ENCODE data around the gene DOLPP1.

Gene DOLPP1

DNA sequence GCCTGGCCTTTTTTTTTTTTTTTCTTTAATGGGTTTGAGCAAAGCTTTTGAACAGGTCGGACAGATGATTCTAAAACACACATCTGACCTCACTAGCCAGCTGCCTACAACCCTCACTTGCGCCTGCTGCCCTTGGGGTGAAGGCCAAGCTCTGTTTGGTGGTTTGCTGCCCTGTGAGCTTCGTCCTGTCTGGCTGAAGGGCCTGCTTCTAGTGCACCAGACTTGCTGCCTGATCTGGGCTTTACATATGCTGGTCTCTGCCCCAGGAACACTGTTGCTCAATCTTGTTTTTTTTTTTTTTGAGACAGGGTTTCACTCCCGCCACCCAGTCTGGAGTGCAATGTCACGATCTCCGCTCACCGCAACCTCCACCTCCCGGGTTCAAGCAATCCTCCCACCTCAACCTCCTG lies 16.4 kb upstream of the DOLPP1 start:
- DNase-seq (ENCODE audit: low read depth in 2 of 2): no peak

GRCh38 chr9:129068110-129068509 lies 12.8 kb upstream of the DOLPP1 start:
- no peak for DNase-seq (ENCODE audit: low read depth in 2 of 2)

- DNase-seq (ENCODE audit: low read depth in 2 of 2): no peak
These were observed 11.7 kb upstream of the DOLPP1 start for GRCh38 chr9:129068990-129069861.

DNA sequence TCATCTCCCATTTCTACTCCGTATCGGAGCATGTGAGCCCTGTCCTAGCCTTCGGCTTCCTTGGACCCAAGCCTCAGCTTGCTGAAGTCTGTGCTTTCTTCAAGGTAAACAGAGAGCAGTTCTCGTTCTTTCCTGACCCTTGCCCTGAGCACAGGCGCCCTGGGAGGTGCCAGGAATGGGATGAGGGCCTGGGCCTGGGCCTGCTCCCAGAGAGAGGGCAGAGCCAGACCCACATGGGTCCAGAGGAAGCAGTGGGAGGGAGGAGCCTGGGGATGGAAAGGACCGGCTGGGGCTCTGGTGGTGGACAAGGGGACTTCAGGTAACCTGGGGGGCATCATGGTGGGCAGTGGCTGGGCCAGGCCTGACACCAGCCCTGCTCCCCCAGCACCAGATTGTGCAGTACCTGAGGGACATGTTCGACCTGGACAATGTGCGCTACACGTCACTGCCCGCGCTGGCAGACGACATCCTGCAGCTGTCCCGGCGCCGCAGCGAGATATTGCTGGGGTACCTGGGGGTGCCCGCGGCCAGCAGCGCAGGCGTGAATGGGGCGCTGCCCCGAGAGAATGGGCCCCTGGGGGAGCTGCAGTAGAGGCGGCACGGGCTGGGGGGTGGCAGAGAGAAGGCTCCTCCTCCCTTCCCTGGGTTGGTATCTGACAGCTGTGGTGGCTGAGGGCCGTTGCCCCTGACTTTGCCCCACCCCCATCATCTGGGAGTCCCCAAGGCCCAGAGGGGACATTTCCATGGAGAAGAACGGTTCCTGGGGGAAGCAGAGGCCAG lies 10.9 kb upstream of the DOLPP1 start:
- no peak for DNase-seq (ENCODE audit: low read depth in 2 of 2)

DNA sequence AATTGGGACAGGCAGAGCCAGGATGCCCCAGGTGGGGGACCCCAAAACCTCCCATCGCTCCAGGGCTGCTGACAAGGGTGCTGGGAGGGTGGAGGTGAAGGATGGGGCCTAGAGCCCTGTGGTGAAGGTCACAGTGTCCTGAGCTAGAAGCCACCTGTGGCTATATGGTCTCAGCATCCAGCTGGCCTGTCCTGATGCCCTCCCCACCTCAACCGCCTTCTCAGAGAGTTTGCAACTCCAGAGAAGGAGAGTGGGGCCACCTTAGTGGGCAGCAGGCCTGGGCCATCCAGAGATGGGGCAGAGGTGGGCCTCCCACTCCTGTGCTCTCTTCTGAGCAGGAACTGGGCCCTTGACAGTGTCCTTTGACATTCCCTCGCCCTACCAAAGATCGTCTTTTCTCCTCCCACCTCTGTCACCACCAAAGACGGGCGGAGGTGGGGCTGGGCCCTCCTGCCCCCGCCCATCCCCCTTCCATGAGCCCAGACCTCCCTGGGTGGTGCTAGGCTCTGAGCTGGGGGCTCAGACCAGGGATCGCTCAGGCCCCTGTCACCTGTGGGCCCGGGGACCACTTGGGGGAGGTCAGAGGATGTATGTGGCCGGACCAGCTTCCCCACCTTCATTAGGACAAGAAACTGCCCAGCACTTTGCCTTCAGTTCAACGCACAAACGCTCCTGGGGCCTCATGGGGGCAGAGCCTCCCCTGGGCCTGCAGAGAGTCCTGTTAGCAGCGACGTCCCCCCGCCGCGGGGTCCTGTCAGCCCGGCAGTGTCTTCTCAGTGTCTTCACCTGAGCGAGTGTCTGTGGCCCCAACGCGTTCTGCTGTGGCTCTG lies 10.0 kb upstream of the DOLPP1 start:
- no peak for DNase-seq (ENCODE audit: low read depth in 2 of 2)

GRCh38 chr9:129071526-129072126 lies 9.3 kb upstream of the DOLPP1 start:
- DNase-seq (ENCODE audit: low read depth in 2 of 2): no peak

- DNase-seq (ENCODE audit: low read depth in 2 of 2): no peak
These were observed 8.7 kb upstream of the DOLPP1 start for GRCh38 chr9:129072171-129072570.

DNA sequence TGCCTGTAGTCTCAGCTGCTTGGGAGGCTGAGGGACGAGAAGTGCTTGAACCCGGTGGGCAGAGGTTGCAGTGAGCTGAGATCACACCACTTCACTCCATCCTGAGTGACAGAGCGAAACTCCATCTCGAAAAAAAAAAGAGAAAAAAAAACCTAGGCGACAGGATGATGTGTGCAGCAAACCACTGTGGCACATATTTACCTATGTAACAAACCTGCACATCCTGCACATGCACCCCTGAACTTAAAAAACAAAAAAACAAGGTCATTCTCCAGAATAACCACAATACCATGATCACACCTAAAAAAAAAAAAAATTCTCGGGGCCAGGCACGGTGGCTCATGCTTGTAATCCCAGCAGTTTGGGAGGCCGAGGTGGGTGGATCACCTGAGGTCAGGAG lies 7.5 kb upstream of the DOLPP1 start:
- no peak for DNase-seq (ENCODE audit: low read depth in 2 of 2)

- no peak for DNase-seq (ENCODE audit: low read depth in 2 of 2)
These were observed 6.8 kb upstream of the DOLPP1 start for GRCh38 chr9:129074106-129074505.

DNA sequence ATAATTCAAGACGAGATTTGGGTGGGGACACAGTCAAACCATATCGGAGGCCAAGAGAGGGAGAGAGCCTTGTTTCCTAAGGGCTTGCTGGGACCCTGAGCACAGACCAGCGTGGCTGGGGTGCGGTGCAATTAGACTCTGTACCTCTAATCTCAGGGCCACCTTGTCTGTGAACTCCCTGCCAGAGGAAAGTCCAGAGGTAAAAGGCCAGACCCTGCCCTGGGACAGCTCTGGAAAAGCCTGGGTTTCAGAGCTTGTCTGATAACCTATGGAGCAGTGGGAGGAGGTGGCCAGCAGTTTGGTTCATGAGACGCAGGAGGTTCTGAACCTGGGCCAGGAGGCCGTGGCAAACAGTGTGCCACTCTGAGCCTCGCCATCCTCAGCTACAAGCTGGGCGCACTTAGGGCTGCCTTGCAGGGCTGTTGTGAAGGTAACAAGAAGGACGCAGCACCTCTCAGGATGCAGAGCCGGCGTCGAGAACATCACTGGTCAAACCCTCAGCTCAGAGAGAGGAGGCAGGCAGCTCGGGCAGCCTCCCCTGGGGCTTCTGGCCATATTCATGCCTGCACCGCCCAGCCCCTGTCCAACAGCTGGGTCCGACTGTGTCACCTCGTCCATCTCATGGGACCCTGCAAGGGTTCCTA lies 4.8 kb upstream of the DOLPP1 start:
- DNase-seq (ENCODE audit: low read depth in 2 of 2): no peak

DNA sequence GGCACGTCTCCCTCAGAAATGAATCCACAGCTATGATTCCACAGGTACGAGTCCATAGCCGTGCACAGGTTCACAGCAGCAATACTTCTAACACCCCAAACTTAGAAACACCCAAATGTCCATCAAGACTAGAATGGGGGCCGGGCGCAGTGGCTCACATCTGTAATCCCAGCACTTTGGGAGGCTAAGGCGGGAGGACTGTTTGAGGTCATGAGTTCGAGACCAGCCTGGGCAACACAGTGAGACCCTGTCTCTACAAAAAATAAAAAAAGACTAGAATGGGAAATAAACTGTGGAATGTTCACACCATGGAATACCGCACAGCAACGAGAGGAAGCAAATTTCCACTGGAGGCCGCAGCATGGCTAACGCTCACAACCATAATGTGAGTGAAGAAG lies 4.3 kb upstream of the DOLPP1 start:
- DNase-seq (ENCODE audit: low read depth in 2 of 2): no peak

DNA sequence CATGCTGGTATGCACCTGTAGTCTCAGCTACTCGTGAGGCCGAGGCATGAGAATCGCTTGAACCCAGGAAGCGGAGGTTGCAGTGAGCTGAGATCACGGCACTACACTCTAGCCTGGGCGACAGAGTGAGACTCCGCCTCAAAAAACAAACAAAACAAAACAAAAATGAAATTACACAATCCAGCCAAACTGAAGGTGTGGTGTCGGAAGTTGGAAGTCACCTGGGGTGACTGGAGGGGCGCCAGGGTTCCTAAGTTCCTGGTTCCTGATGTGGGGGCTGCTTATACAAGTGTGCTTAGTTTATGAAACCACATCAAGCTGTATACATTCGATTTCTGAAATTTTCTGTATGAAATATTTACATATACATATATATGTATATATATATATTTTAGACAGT lies 3.7 kb upstream of the DOLPP1 start:
- no peak for DNase-seq (ENCODE audit: low read depth in 2 of 2)

DNA sequence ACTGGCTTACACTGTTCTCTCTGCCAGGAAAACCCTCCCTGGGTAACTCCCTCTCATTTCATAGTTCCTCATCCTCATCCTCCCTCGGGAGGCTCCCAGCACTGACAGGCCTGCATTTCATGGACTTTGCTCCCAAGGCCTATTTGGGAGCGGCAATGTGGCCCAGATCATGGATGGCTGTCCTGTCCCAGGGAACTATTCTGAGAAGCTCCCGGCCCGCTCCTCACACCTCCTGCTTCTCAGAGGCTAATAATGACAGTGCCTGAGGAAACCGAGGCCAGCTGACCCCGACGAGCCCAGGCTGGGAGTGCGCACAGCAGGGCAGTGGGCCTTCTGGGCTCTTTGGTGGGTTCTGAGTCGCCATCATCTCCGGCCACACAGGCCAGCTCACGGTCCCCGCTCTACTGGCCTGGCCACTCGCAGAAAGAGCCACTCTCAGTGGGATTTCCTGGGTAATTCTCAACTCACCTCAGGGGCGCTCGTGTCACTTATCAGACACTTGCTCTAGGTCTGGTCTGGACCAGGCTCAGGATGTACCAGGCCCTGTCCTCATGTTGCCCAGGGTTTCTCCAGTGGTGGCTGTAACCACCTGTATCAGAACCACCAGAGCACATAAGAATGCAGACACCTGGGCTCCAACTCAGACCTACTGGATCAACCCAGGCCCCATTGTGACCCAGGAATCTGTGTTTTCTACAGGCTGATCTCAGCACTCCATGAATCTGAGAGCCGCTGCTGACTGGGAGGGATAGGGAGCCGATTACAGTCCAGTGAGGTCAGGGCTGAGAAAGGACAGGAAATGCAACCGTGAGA lies 2.0 kb upstream of the DOLPP1 start:
- no peak for DNase-seq (ENCODE audit: low read depth in 2 of 2)

DNA sequence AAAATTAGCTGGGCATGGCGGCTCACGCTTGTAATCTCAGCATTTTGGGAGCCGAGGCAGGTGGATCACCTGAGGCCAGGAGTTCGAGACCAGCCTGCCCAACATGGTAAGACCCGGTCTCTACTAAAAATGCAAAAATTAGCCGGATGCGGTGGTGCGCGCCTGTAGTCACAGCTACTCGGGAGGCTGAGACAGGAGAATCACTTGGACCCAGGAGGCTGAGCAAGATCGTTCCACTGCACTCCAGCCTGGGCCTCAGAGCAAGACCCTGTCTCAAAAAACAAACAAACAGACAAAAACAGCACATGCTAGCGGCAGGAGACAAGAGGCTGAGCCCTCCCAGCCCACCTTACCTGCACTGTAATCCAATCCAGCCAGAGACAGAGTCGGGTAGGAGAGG lies 1.1 kb upstream of the DOLPP1 start:
- no peak for DNase-seq (ENCODE audit: low read depth in 2 of 2)

DNA sequence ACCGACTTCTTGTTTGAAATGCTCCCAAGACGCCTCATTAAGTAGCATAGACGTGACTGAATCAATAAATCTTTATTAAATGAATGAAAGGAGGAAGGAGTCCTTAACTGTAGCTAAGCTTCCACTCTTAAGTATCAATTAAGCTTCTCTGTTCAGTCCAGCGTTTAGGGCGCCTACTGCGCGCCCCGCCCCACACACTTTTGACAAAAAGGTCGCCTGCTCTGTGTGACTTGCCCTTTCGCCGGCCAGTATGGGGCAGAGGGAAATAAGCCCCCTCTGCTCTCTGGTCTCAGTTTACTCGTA lies 662 bp upstream of the DOLPP1 start:
- DNase-seq (ENCODE audit: low read depth in 2 of 2): no peak

DNA sequence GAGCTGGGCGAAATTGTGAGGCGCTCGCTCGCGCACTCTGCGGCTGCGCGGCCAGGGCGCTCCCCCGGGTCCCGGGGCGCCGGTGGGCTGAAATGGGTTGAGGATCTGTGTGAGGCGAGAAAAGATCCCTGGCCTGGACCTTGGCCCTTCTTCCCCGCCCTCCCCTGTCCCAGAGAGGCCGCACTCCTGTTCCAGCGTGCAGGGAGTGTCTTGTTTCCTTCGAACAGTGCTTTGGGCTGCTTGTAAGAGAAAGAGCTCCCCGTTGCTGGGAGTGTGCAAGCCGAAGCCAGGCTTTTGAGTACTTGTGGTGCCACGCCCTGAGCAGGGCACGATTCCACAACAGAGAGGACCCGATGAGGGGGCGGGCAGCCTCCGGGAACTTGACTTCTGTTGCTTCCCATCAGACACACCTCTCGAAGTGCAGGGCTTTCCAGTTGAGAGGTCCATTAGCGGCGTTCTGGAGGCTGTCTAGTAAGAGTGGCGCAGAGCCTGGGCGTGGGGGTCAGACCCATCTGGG lies 535 bp downstream of the DOLPP1 start:
- no peak for DNase-seq (ENCODE audit: low read depth in 2 of 2)

DNA sequence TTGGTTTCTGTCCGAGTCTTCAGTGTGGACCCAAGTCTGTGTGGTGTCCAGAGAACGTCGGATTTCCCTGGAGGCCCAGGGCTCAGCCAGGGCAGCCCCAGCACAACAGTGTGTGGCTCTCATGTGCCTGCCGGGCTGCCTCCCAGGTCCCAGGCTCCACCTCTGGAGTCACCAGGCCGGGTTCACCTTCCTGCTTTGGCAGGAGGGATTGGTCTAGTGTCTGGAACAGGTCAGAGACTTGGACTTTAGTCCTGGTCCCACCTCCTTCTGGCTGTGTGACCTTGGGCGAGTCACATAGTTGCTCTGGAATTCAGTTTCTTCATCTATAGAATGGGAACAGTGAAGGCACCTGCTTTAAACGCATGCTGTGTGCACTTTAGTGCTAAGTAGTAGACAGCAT lies 3.2 kb downstream of the DOLPP1 start:
- DNase-seq (ENCODE audit: low read depth in 2 of 2): no peak

- DNase-seq (ENCODE audit: low read depth in 2 of 2): no peak
These were observed 8.3 kb downstream of the DOLPP1 start for GRCh38 chr9:129089246-129089645.

- DNase-seq (ENCODE audit: low read depth in 2 of 2): no peak
These were observed 12.9 kb downstream of the DOLPP1 start for GRCh38 chr9:129093602-129094386.
